Limb (tissue), 2 donors: ENCODE data around the gene HOXA2.
A peak's percentile ranks its signal among the peaks of the same experiment; 100 is the strongest.

ENCODE experiments used
- DNase-seq, 2 donors: peaks; one replicate each; pipeline ENCODE4 v3.0.0-alpha.2; 2016; ENCODE audit errors: extremely low spot score in 2 of 2

Gene HOXA2

DNA sequence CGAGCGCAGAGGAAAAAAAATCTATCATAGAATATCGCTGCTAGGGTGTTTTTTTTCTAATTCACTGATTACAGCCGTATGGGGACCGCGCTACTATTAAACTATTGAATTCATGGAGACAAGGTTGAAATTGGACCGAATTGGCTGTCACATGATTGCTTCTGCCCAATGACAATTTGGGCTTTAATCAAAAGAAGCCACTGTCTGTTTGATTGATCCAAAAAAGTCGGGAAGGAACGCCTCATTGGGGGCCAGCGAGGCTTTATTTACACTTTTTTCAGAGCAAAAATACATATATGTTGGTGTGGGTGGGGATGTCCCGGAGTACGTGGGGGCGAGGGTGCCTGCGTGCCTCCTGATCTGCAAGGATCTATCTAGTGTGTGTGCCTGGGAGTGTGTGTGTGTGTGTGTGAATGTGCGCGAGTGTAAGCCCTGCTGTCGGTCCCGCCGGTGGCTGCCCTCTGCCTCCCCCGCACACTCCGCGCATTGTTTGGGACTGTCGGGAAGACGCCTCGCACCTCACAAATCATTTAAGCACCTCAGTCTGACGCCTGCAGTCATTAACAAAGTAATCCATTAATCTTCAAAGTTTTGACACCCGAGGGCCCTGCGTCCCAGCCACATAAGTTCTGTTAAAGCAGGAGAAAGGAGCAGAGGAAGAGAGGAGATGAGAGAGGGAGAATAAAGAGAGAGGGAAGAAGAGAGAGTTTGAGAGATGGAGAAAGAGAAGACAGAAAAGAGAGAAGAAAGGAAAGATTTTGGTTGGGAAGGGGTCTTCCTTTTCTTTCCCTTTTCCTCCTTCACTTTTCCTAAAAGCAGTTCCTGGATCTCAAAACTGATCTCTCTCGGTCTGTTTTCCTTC, at the start of gene HOXA2:
Gene HOXA2 (minus strand): TSS at position 103 of the 862 bp plus-strand sequence. CDS start 183 bp downstream, outside the sequence.
- DNase-seq: peak in 1 of 2 donors; percentile 80

DNA sequence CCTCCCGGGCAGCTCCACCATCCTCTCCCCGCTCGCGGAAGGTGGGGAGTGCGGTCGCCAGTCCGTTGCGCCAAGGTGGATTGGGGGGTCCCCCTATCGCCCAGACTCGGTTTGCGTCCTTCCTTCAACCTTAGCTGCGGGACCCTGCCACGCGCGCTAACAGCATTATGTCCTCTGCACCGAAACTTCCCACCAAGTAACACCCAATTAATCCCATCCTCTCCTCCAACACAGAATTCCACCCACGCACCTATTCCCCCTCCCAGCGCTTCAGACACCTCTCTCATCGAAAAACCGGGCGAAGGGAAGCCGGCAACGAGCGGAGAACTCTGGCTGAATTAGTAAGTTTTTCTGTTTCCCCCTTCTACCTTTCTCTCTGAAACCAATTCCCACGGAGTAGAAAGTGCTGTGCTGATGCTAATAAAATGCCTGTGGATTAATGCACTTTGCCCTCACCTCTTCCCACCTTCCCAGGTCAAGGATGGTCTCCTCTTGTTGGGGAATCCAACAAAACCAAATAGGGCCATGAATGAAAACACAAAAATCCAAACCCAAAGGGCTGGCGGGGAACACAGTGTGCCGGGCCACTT, 49.0 kb upstream of the HOXA2 start:
- peak in 1 of 2 donors; percentile 71 for DNase-seq

DNA sequence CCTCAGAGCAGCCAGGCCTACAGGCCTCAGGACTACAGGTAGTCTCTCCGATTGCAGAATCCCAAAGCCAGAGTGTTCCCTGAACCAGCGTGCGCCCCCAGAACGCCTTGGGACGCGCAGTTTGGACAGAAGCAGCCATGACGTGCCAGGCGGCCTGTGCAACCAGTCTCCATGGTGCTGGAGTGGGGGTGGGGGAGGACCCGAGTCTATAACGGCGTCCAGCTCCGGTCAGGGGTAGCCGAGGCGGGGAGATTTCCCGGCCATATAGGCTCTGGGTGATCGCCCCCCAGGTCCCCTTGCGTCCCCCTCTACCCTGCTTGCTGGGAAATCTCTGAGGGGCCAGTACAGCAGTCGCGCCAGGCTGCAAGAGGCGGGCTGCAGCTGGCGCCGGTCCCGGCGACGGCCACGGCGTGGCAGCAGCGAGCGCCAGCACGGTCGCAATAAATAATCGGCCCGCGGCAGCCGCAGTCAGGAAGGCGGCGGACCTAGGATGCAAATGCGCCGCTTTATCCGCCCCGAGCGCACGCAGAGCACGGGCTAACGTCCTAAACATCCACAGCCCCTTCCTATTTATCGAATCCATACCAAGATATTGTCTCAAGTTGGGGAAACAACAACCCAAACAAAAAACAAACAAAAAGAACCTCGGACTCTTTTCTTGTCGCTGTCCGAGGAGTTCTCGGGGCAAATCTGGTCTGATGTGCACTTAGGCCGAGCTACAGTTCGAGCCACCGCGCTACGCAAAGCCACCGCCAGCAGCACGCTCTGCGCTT, 48.3 kb upstream of the HOXA2 start:
- DNase-seq: peak; percentile 84 to 92

DNA sequence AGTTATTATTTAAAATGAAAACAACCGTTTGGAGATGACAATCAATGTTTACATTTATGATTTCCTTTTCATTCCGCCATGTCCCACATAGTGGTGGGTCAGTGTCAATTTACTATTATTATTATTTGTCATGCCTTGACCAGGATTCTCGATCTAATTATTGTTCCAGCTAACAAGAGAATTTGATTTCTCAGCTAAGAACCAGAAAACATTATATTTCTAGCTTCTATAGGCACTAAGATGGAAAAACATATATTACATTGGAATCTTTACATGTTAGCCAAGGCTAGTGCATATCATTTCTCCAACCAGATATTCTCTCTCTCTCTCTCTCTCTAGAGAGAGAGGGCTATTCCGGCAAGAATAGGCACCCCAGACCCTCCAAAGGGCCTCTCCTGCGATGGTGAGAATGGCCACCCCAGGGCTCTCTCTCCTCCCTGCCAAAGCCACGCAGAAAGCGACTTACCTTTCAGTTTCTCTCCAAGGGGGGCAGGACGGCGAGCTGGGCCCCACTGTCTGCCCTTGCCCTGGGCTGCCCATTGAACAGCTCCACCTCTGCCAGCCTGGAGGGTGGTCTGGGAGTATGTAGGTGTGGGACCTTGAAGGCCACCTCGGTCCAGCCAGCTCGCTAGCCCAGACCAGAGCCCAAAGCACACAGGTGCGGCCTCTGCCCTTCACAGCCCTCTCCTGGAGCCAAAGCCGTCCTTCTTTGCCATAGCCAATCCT, 47.5 kb upstream of the HOXA2 start:
- DNase-seq: no peak

DNA sequence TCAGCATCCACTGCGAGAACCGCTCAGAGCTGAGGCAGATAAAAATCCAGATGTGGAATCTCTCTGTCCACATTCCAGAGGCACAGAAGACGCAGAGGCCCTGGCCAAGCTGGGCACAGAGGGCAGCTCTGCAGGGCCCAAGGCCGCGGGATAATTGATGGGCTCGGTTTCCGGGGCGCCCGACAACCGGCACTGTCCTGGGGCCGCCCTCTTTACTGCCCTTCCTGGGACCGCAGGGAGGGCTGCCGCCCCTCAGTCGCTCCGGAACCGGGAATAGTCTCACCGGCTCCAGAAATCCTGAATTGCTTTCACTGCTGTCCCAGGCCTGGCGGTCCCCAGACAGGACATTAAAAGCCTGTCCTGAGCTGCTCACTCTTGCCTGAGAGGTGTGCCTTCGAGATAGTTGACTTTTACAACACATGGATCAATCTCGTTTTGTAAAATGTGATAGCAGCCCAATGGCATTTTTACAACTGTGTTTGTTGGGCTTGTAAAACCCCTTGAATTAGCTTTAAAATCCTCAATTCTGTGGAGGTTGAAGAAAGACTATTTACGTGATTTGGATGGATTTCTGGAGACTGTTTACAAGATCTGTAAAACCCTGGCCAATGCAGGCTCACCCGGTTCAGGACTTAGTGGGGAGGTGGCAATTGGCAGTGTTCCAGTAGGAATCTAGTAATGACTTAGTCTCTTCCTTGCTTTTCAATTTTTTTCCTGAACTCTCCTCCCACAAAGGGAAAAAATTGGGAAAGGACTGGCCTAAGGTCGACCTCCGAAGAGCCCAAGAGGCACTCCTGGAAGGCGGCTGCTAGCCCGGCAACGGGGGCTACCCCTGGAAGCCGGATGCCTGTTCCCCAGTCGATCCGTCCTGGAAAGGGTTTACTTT, 46.5 kb upstream of the HOXA2 start:
- peak in 1 of 2 donors; percentile 55 for DNase-seq

DNA sequence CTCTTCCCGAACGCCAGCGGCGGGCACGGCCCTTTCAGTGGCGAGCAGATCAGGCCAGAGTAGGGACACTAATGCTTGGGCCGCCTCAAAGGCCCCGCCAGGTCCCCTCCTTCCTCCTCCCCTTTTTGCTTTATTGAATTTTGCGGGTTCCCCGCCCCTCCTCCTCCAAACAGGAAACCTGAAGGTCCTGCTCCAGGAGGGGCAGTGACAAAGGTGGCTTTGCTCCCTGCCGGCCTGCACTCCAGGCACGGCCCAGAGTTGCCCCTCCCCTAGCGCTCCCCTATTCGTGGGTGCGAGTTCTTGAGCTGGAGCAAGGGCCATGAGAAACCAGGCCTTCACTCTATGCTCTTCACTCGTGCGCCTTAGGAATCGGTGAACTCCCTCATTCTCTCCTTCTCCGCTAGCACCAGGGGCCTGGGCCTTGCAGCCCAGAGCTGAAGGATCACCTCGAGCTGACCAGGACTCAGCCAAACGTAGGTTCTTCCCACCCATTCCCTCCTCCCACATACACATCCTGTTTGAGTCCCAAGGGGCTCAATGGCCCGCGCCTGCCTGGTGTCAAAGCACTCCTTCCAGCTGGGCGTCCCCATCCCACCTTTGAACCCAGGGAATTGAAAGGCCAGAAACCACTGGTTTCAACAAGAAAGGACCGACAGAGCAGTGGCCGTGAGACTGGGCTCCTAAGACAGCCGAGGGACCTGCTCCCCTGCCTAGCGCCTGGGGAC, 45.7 kb upstream of the HOXA2 start:
- peak in 1 of 2 donors; percentile 53 for DNase-seq

DNA sequence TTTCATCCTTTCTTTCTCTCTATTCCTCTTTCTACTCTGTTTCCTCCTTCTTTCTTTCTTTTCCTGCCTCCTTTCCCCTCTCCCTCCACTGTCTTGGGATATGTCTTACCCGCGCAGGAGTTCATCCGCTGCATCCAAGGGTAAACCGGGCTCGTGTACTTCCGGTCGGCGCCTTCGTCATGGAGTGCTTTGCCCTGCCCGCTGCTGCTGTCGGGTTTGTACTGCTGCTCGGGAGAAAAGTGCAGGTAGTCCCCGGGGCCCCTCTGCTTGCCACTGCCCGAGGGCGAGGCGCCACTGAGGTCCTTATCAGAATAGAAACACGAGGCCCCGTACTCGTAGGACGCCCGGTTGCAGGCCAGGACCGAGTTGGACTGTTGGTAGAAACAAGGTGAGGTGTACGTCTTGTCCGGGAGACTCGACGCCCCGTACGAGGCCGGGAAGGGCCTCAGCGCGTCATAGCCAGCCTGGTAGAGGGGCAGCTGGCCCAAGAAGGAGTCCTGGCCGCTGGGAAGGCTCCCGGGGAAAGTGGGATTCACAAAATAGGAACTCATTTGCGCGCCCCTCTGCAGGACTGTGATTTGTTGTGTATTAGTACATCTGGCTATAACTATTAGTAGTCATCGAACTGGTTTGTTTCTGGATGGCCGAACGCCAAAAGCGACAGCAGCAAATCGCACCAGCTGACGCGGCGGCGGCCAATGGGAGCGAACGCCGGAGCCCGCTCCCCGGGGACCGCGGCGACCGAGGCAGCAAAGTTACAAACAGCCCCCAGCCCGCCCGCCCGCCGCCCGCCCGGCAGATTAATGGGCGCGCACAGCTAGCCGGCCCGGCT, 44.9 kb upstream of the HOXA2 start, which contains the start of gene HOXA6:
Gene HOXA6 (minus strand): TSS at position 576 of the 832 bp plus-strand sequence. CDS start 25 bp downstream, at position 551.
- DNase-seq: peak in 1 of 2 donors; percentile 86

DNA sequence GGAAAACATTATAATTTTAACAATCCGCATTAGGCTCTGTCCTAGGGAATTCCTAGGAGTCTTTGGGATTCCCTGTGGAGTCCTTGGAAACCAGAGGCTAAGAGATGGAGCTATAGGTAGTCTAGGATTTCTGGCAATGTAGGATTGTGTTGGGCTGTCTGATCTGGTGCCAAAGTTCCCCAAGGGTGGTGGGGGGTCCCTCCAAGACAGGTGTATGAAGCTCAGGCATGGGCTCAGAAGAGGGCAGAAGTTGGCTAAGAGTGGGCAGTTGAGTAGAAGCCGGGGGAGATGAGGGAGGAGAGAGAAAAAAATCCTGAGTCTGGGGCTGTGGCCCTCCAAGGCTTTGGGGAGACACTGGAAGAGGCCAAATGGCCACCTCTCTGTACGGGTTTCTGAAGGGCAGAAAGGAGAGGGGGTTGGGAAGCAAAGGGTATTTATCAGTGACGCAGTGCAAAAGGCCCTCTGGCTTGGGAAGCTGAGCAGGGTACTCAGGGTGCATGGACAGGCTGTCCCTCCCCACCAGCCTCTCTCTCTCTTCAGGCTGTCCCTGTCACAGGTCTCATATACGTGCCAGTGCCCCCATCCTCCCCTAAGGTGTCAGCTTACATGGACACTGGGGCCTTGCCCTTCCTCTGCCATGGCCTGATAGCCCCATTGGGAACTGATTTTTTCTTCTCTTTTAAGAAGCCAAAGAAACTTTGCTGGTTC, 44.2 kb upstream of the HOXA2 start:
- DNase-seq: peak in 1 of 2 donors; percentile 44

DNA sequence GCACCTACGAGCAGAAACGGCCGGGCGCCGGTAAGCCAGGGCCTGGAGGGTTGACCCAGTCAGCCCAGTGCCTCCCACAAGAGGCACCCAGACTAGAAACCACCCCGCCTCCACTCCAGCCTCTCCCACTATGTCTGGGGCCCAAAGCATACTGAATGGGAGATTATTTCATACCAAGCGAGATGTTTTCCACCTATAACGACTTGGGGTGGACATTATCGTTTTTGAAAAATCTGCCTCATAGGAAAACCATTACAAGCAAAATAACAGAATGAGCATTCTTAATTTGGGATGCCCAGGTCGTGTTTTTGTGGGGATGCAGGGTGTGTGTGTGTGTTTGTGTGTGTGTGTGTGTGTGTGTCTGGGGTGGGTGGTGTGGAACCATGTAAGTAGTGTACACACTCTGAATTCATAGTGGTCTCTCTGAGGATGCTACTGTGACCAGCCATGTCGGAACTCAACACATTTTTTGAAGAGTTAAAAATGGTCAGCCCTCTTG, 43.5 kb upstream of the HOXA2 start:
- peak in 1 of 2 donors; percentile 45 for DNase-seq

DNA sequence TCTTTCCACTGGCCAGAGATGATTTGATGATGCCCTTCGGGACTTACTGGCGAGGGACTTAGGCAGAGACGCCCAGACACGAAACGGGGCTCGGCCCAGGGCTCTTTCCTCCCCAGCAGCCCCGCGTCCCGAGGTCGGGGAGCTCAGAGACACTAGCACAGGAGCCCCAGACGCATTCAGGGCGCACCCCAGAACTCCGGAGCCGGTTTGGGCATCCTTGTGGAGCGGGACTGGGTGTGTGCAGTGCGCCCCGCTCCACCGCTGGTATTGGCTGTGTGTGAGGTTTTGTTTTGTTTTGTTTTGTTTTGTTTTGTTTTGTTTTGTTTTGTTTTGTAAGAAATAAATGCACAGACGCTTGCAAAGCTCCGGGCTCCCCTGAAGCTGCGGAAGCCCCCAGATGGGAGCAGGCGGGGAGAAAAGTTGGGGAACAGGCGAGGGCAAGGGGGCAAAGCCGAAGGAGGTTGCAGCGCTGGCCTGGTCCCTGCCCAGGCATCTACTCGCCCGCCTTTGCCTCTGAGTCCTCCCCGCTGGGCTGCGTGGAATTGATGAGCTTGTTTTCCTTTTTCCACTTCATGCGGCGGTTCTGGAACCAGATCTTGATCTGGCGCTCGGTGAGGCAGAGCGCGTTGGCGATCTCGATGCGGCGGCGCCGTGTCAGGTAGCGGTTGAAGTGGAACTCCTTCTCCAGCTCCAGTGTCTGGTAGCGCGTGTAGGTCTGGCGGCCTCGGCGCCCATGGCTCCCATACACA, 42.9 kb upstream of the HOXA2 start:
- peak in 1 of 2 donors; percentile 68 for DNase-seq

DNA sequence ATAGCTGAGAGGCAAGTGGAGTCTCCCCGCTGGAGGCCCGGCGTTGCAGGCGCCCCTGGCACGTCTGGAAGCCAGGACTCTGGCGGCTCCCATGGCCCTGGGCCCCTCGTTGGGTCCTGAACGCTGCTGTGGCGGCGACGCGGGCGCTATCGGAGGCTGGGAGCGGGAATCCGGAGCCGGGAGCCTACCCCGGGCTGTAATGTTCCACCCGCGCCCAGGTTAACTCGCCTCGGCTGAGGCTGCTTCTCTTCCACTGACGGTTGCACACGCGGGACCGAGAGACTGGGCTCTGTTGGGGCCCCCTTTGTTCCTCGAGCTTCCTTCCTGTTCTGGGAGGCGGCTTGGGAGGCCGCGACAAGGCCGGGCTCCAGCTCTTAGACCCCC, 42.3 kb upstream of the HOXA2 start:
- DNase-seq: peak in 1 of 2 donors; percentile 76

DNA sequence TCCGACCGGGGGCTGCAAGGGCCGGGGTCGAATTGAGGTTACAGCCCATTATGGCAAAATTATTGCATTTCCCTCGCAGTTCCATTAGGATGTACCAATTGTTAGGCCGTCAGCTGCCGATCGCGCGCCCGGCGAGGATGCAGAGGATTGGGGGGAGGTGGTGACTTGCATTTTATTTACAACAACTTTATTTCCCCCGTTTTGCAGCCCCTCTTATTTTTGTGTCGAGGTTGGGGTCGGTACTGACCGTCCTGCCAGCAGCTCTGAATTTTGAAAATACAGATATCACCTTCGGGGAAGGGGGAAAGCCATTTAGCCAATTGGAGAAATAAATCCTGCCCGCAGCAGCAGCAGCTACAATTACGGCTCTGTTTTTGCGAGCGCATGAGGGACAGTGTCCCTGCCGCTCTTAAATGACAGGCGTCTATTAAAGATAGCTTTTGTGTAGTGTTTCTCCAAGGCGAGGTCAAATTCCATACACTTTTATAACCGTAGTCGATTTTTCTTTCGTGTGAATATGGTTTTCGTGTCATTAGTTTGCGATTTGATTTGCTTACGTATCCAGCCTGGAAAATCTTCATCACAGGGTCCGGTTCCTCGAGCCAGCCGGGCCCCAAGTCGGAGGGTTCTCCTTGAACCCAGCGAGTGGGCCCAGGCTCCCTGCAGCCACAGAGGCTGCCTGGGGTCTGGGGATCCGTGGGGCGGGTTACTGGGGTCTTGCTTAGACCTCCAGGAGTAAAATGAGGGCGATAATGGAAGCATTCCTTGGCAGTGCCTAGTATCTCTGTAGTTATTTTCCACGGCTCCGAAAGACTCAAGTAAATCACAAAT, 41.7 kb upstream of the HOXA2 start:
- no peak for DNase-seq

DNA sequence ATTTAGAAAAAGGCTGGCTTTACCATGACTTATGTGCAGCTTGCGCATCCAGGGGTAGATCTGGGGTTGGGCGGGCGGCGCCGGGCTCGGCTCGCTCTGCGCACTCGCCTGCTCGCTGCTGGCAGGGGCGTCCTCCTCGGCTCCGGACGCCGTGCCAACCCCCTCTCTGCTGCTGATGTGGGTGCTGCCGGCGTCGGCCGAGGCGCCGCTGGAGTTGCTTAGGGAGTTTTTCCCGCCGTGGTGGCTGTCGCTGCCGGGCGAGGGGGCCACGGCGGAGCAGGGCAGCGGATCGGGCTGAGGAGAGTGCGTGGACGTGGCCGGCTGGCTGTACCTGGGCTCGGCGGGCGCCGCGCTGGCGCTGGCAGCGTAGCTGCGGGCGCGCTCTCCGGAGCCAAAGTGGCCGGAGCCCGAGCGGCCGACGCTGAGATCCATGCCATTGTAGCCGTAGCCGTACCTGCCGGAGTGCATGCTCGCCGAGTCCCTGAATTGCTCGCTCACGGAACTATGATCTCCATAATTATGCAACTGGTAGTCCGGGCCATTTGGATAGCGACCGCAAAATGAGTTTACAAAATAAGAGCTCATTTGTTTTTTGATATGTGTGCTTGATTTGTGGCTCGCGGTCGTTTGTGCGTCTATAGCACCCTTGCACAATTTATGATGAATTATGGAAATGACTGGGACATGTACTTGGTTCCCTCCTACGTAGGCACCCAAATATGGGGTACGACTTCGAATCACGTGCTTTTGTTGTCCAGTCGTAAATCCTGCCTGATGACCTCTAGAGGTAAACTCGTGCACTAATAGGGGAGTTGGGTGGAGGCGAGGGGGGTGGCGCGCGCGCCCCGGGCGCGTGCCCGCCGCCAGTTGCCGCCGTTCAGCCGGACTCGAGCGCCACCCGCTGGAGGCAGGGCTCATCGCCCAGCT, 40.8 kb upstream of the HOXA2 start, which contains the start of gene HOXA5:
Gene HOXA5 (minus strand): TSS at position 659 of the 927 bp plus-strand sequence. CDS start 74 bp downstream, at position 585.
- DNase-seq: peak; percentile 86 to 93

DNA sequence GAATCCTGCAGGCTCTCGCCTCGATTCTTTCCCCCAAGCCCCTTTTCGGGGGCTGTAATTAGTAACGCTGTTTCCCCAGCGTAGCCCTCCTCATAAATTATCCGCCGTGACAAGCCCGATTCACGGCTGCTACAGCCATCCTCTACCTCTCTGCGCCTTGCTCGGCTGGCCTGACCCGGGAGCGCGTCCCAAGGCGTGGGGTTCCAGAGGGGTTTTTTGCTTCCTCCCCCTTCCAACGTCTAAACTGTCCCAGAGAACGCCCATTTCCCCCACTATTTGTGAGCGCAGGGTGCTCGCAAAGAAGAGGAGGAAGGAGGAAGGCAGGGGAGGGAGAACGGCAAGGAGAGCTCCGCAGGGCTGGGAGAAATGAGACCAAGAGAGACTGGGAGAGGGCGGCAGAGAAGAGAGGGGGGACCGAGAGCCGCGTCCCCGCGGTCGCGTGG, 40.1 kb upstream of the HOXA2 start:
- DNase-seq: no peak
